B cell (primary cell): Measurements from ENCODE around the gene IFNGR1. TPM values are rescaled to one million over a fixed set of nuclear protein-coding genes. Genes with fewer than 3 reads are reported as not detected.

Source experiments
- polyA plus RNA-seq: library from polyadenylated mRNA; depleted of rRNA; stranded (reverse); fragments of >200 nt; gene quantifications from 2 replicates; pipeline ENCODE4 v1.2.3, GENCODE V29; 2012
- total RNA-seq, 2 donors: library from RNA; stranded (reverse); fragments of 120-200 nt in 1 of 2; gene quantifications; 1 replicate in 1 of 2; 2 replicates in 1 of 2; pipeline versions ENCODE4 v1.2.3 to v1.2.4, GENCODE V29; 2013 to 2022

The IFNGR1 gene
- total and polyA plus RNA-seq, 2 donors (not counting 1 experiment from before 2014, with no cell fraction given), result 24.5 to 48.2 TPM

Other genes with a start within 250 kb of the IFNGR1 start
- not detected in 2 replicates for gene IL20RA, start 174.4 kb downstream of the IFNGR1 start, total RNA-seq
- not detected in 2 replicates for gene IL20RA, start 174.4 kb downstream of the IFNGR1 start, polyA plus RNA-seq
- not detected in 2 replicates for gene IL22RA2, start 45.7 kb downstream of the IFNGR1 start, total RNA-seq
- gene IL22RA2, start 45.7 kb downstream of the IFNGR1 start, polyA plus RNA-seq, result not detected in 2 replicates